Stimulated activated CD8-positive, alpha-beta memory T cell treated with anti-CD3 and anti-CD28 coated beads, Interleukin-4, amount 100 ng/mL, for 24 hours (primary cell): Measurements from ENCODE around the gene NEK4.
"Not testable (repeated sequence)": the region's sequence is repeated elsewhere in the genome, so short reads cannot be mapped to it uniquely, and the experiment has no call there.

Experiments used
- DNase-seq: peaks from one replicate; pipeline ENCODE4 v3.0.0-alpha.2; 2020; ENCODE audit warnings: low read depth

The NEK4 gene

DNA sequence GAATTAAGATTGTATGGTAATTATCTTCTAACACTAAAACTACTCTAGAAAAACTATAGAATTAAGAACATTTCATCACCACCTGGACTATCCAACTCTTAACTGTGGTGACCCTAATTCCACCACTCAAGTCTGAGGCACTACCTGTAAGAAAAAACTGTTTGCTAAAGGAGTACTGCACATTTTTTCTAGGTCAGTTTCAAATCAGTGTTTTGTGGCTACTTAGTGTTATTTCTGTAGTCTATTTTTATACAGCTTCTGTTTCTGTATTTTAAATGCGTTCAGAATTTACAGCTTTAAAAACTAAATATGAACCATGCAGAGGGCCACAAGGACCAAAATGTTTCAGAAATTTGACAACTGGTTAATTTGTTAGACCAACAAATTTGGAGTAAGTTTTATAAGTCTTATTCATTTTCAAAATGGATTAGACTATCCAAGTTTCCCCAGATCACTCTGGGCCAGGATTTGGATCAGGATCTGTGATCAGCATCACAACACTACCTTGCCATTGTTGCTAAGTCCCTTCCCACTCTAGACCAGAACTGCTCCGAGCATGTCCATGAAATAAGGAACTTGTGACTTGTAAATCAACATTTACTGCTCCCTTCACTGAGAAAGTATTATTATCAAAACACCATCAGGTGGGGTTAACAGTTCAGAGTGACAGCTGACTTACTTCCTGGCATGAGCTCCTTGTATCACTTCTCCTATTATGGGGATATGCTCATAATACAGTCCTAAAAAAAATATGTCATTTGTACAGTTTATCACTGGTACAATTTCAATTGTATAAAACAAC lies 73.7 kb downstream of the NEK4 start:
- DNase-seq, result no peak

DNA sequence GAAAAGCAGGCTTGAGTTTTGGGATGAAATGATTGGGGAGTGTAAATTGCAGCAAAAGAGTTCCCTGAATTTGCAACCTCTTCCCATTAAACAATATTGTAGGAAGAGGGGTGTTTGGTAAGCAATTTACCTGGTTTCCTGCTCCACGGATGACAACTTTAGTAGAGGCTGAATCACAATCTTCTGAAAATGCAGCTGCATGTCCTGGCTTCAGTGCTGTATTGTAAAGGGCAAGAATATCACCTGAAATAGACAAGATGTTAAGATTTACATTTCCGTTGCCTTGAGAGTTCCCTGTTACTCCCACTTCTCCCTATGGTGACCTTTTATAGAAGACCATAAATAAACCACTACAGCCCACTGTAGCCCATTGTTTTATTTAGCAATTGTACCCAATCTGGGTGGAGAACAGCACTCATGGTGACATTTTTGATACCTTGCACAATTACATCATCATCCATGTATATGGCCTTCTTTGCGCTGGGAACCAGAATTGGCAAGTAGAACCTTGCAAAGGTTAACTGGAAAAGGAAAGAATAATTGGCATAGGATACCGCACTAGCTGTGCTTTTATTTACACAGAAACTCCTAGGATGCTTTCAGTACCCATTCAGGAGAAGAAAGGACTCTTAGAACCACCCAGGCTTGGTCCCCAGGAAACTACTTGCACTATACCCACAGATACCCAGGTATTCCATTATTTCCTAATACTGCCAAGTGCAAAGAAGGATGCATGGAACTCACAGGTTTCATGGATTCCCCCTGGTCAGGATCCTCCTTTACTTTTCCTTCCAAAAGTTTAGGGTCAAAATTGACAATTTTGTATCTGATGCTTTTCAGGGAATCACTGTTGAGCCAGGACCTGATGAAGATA lies 74.7 kb downstream of the NEK4 start:
- no peak for DNase-seq

DNA sequence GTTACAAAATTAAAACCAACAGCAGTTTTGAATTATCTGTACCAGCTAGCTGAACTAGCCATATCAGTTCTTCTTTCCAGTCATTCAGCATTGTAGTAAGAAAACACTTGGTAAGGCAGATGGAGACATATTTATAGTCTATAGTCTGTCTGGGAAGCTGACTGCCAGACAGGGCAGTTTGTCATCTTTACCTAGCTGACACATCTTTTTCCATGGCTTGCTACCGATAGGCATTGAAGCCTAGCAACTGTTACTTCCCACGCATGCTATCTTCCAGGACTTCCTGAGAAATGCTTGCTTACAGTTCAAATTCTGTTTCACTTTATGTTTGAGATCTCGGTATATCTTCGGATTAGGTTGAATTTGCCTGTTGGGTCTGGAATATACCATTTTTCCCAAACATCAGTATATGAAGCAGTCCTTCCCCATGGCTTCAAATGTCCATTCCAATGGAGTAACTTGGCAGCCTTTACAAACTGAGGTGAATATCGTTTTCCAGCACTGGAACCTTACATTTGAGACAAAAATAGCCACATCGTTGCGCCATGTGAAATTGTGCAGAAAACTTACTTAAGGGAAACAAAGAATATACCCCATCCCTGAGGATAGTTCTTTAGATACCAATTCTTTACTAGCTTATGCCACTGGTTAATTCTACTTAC lies 76.1 kb downstream of the NEK4 start:
- no peak for DNase-seq

DNA sequence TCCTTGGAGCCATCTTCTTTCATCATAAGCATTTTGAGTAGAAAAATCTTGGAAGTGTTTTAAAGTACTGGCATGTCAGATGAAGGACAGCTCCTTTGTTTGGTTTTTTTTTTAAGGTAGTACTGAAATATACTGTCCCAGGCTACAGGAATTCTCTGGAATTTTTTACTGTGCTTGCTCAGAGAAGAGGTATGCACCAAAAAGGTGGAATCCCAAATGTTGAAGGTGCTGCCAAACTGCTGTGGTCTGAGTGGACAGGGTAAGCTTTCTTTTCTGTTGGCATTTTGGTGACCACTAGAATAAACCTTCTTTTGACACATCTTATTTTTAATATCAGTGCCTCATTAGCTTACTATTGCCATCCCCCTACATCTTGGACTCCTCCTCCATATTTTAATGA lies 77.7 kb downstream of the NEK4 start:
- DNase-seq, result no peak

DNA sequence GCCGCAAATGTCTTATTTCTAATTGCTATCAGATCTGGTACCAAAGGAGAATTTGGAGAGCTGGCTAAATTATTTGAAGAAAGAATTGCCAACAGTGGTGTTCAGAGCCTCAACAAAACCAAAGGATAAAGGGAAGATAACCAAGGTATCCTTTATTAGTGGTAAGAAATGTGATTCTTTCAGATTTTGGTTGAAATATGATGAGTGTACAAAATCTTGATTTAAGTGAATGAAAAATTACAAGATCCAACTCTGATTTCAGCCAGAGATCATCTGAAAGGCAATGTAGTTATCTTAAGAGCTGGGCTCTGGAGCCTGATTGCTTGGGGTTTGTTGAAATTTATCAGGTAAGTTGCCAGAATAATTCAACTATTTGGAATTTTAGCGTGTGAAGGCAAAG lies 80.2 kb downstream of the NEK4 start:
- DNase-seq, result no peak

DNA sequence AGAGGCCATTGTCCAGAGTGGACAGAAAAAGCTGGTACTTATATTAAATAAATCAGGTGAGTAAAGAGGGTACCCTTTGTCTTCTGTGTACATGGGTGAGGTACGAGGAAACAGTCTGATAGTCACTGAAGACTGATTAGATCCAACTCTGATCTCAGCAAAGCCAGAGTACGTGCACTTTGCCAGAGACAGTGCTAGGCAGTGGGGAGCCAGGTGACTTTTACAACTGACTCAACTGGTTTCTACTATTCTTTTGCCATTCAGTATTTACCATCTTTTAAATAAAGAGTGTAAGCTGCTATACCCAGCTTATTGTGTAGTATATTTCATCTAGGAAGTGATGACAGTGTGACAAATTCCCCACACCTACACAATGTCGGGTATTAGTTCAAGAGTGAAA lies 81.6 kb downstream of the NEK4 start:
- no peak for DNase-seq

DNA sequence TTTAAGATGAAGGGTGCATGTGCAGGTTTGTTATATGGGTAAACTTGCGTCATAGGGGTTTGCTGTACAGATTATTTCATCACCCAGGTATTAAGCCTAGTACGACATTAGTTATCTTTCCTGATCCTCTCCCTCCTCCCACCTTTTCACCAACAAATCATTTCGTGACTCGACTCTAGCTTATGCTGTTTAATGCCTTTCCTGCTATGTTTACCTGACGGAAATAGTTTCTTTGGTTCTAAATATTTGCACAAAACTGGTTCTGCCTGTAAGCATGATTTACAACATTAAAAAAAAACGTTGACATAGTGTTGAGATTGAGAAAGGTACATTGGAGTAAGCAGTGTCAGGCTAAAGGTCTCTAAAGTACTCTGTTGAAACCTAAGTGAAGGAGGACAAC lies 82.5 kb downstream of the NEK4 start:
- no peak for DNase-seq

DNA sequence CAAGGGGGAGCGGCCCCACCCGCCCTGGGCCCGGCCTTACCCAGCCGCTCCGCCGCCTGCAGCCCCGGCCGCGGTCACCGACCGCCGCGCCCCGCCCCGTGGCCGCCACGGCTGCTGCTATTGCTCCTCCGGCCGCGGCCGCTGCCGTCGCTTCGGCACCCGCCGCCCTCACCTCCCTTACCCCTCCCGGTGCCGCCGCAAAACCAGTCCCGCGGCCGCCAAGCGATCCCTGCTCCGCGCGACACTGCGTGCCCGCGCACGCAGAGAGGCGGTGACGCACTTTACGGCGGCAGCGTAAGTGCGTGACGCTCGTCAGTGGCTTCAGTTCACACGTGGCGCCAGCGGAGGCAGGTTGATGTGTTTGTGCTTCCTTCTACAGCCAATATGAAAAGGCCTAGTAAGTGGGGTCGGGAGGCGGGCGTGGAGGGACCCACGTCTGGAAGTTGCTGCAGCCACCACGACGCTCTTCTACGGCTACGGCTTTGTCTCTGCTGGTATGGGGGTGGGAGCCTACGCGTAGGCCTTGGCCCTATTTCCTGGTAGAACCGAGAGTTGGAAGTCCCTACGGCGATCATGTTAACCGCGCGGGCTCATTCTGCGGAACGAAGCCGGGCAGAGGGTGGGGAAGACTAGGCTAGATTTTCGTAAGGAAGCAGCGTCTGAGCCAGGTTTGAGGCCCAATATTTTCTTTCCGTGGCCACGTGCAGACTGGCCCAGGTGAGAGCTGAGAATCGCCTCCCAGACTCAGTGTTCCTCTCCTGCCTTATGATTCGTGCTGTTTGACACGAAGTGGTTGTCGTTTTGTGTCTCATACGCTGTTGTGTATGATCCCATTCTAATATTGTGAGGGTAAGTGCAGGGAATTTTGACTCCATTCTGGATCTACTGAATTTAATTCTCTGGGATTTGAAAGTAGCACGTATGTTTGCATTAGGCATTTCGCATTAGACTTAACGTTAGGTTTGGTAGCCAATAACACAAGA lies 84.7 kb downstream of the NEK4 start, which contains the start of the genes GNL3 and PBRM1:
TSS of gene GNL3 (plus strand) at position 324 of the 983 bp plus-strand sequence. CDS start at position 385, 61 bp downstream.
TSS of gene PBRM1 (minus strand) at position 205 of the 983 bp plus-strand sequence.
- DNase-seq, result peak; percentile 88

DNA sequence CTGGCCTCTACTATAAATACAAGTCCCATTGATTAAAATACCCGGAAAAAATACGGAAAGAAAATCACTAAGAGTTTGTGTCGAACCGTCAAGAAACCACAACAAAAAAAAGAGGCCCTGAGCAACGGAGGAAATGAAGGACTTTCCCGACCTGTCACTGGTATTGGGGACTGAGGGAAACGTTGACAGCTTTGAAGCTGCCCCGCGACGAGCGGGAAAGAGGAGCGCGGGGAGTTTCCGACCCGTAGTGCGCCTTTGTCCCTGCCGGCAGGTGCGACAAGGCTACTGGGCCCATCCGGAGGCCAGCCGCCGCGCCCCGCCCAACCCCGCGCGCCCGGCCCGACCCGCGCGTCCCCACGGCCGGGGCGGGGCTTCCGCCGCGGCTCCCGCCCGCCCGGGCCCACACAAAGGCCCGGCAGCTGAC lies 85.4 kb downstream of the NEK4 start:
- peak; percentile 72 for DNase-seq

DNA sequence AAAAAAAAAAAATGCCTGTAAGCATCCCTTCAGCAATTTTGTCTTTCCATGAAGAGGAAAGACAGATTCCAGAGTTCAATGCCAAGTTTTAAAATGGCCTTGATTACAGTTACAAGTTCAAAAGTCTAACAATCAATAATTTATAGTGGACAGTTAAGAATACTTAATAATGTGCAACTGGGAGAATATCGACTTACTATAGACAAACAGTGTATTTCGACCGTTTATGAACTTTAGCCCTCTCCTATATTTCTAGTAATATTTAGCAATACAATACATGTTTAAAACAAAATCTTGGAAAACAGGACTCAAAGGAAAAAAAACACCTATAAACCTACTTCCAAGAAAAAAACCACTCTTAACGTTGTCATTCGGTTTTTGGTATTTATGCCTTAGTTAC lies 86.6 kb downstream of the NEK4 start:
- DNase-seq, result no peak

DNA sequence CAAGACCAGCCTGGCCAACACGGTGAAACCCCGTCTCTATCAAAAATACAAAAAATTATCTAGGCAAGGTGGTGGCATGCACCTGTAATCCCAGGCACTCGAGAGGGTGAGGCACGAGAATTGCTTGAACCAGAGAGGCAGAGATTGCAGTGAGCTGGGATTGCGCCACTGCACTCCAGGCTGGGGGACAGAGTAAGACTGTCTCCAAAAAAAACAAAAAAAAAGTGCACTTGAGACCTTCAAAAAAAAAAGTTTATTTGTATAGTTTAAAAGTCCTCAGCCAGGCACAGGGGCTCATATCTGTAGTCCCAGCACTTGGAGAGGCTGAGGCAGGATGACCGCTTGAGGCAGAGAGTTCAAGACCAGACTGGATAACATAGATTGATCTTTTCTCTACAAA lies 87.1 kb downstream of the NEK4 start:
- DNase-seq, result no peak

DNA sequence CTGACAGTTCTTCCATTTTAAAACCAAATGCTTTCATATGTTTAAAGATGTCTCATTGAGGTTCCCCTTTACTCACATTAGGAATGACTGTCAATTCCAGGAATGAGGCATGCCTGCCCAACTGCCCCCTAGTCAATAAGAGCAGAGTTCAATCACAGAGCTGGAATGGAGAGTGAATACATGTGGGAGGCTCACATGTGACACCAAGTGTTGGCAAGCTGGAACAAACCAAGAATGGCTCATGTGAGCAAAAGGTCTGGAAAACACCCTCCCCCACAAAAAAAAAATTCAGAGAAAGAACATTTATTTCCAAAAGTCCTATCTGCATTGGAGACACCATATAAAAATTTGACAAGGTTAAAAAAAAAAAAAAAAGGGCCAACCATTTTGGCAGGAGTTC lies 88.7 kb downstream of the NEK4 start:
- DNase-seq, result no peak

DNA sequence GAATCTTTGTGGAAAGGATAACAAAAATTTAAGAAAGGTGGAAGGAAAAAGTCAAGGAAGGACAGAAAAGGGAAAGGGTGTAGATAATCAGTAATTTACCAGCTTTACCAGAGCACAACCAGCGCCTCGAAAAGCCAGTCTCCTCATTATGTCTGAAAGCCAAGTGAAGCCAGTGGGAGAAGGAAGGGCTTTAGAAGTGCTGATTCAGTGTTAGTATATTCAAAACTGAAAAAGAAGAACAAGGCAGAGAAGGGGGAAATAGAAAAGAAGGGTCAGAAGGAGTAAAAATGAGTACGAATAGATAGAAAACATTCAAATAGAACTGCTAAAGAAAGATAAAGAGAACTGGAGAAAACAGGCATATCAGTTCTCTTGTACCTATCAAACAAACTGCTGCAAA lies 89.1 kb downstream of the NEK4 start:
- DNase-seq, result no peak

DNA sequence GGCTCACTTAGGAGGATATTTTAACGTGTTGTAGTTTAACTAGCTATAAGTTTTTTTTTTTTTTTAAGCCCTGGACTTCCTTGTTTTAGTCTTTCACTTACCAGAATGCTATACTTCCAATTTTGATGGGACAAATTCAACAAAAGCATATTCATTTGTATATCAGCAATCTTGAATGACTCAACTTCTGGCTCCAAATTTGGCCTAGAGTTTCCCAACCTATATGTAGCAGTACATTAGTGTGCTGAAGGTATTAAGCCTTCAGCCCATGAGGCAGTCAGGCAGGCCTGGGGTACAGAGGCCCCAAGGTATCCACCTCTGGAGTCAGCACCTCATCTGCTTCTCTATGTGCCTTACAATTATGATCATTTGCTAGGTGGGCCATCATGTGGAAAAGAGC lies 90.9 kb downstream of the NEK4 start:
- DNase-seq, result no peak

DNA sequence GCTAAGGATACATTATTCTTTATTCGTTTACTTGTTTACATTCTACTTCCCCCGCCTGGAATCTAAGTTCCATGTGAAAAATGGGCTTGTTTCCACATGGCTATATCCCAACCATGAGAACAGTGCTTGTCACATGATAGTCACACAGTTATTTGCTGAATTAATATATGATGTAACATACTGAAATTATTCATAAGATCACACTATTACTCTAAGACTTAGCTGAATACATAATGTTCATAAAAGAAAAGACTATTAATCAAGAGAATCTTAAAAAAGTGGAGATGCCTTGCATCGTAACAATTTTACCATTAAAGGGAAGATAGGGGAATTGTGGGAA lies 91.6 kb downstream of the NEK4 start:
- DNase-seq, result no peak

DNA sequence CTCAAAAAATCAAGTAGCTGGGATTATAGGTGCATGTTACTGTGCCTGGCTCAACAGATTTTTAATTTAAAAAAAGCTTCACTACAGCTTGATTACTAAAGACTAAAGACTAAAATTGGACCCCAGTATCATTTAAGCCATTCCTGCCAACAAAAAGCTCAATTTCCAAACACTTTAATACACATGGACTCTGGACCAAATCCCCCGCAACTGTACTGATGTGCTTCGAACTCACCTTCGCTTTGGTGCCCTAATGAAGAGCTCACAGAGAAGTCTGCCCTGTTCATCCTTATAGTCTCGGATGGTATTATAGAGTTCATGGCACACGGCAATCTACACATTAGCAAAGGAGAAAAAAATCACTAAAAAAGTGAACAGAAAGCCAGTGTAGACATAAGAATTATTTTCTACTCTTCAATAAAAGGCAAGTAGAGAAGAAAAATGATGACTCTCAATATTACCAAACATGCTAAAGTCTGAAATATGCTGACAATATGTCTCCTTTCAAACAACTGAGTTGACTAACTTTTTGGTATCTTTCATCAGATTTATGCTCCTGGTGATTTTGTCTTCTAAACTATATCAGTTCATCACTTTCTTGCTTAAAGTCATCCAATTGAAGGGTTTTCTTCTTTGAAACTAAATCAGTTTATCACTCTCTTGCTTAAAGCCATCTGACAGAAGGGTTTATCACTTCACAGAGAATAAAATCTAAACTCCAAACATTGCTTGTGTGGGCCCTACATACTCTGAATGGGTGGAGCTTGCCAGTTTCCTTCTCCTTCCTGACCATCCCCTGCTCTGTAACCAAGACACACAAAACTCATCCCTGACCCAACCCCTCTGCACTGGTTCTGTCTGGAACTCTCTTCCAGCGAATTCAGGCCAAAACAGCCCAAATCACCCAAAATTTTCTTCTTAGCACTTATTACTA lies 92.2 kb downstream of the NEK4 start:
- no peak for DNase-seq

DNA sequence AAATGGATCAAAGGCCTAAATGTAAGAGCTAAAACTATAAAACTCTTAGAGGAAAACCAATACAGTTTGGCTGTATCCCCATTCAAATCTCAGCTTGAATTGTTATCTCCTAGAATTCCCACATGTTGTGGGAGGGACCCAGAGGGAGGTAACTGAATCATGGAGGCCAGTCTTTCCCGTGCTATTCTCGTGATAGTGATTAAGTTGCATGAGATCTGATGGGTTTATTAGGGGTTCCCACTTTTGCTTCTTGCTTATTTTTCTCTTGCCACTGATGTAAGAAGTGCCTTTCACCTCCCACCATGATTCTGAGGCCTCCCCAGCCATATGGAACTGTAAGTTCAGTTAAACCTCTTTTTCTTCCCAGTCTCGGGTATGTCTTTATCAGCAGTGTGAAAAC lies 94.5 kb downstream of the NEK4 start:
- DNase-seq, result not testable (repeated sequence)

DNA sequence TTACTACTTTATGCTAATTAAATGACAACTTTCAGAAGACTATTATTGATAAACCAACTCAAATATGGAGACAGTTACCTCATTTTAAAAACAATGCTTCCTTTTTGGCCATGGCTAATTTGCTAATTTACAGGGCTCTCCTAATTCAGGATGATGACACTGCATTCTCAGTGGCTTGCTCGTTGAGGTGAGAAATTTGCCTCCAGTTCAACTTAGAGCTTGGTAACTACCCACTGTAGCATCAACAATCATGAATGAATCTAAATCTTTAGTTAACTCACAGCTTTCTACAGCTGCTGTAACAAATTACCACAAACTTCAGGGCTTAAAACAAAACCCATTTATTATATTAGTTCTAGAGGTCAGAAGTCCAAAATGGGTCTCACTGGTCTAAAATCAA lies 99.1 kb downstream of the NEK4 start:
- DNase-seq, result no peak

DNA sequence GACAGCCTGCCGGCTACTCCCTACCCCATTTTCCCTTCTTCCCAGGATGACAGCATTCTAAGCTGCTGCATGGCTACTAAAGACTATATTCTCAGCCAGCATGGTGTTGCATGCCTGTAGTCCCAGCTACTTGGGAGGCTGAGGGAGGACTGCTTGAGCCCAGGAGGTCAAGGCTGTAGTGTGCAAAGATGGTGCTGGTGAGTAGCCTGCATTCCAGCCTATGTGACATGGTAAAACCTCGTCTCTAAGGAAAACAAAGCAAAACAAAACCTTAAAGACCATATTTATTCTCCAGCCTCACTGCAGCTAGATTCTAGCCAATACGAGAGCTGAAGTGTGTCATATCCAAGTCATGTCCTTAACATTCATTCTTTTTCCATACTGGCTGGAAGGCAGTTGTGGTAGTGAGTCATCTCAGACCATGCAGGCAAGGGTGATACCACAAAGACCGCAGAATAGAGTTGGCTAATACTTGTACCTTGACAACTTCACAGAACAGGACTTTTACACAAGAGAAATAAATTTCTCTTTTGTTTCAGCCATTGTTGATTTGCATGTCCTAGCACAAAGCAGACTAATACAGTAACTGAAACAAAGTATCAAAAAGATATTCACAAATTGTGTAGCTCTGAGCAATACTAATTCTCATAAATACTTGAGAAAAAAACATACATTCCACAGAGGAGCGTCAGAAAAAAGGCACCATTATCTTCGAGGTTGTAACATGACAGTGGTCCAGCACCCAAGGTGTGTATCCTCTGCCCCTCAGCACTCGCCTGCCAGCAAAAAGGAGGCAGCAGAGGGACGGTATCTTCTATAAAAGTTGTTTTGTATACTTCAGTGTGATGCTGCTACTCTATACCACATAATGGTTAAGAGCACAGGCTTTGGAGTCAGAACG lies 99.9 kb downstream of the NEK4 start:
- no peak for DNase-seq
